GM12878 (cell line): Measurements from ENCODE around the gene CXXC1. TPM values are rescaled to one million over a fixed set of nuclear protein-coding genes. Genes with fewer than 3 reads are reported as not detected.

Experiments used
- ATAC-seq: fragments of 200-7000 bp; cut with Tn5 transposase; 3 replicates; pipeline ENCODE4 v1.9.1; 2020; ENCODE audit warnings: mild to moderate bottlenecking, moderate library complexity
- BruUV-seq: library from RNA; stranded (reverse); fragments of 400-500 nt; replicated peaks from 2 replicates; lab custom pipeline; 2021; lab: Mats Ljungman, UMichigan
- CTCF ChIA-PET: fragments of 300-600 bp; sonication (Branson Sonifier 250); formaldehyde crosslinking; extraction: SDS; loops from one replicate; lab custom pipeline; 2021; ENCODE audit warnings: inconsistent platforms; lab: Yijun Ruan, JAX
- POLR2A ChIA-PET: fragments of 350-600 bp; formaldehyde crosslinking; extraction: SDS; loops from one replicate; lab custom pipeline; 2021; ENCODE audit warnings: inconsistent platforms; lab: Charles Lee
- RAD21 ChIA-PET: fragments of 300-600 bp; sonication (Branson Sonifier 250); formaldehyde crosslinking; loops from one replicate; lab custom pipeline; 2023; ENCODE audit warnings: antibody characterized with exemption; ENCODE audit not compliant: unreplicated experiment; lab: Charles Lee
- SMC1A ChIA-PET: fragments of 300-600 bp; sonication (Branson Sonifier 250); formaldehyde crosslinking; loops from one replicate; lab custom pipeline; 2023; ENCODE audit not compliant: unreplicated experiment, uncharacterized antibody; lab: Charles Lee
- DNase-seq: peaks from one replicate; pipeline ENCODE4 v3.0.0-alpha.2; 2011; ENCODE audit warnings: low read depth, low spot score
- FAIRE-seq: peaks from 3 replicates; lab custom pipeline; 2011; peaks lifted over from hg19 to GRCh38; lab: Jason Lieb, UNC
- H2AFZ ChIP-seq: 2 replicates; pipeline ENCODE4 v1.6.0; 2011; ENCODE audit warnings: low read depth, low read length, control low read depth; ENCODE audit not compliant: control insufficient read depth
- H3K27ac ChIP-seq: 2 replicates; pipeline ENCODE4 v1.5.1; 2011; ENCODE audit warnings: control low read depth; ENCODE audit not compliant: control insufficient read depth, insufficient read depth
- H3K27me3 ChIP-seq, 2 experiments: replicated peaks in 1 of 2; 2 replicates each; pipeline versions ENCODE4 v1.6.0 to v1.6.1; 2011; ENCODE audit warnings: low read length in 1 of 2; ENCODE audit not compliant: control insufficient read depth in 2 of 2, insufficient read depth in 2 of 2
- H3K36me3 ChIP-seq, 2 experiments: 2 replicates each; pipeline ENCODE4 v1.5.1; 2011; ENCODE audit warnings: low read length in 1 of 2; ENCODE audit not compliant: control insufficient read depth in 2 of 2, insufficient read depth in 2 of 2
- H3K4me1 ChIP-seq: 2 replicates; pipeline ENCODE4 v1.6.1; 2011; ENCODE audit warnings: mild to moderate bottlenecking, low read length, moderate library complexity, mixed read lengths; ENCODE audit not compliant: control insufficient read depth, insufficient read depth
- H3K4me2 ChIP-seq: 2 replicates; pipeline ENCODE4 v1.6.0; 2011; ENCODE audit warnings: control low read depth; ENCODE audit not compliant: control insufficient read depth, insufficient read depth
- H3K4me3 ChIP-seq: fragments of 200-600 bp; sonication (generic); 2 replicates; pipeline ENCODE4 v1.5.1; 2016
- H3K79me2 ChIP-seq: 2 replicates; pipeline ENCODE4 v1.6.0; 2011; ENCODE audit warnings: low read length; ENCODE audit not compliant: control insufficient read depth, insufficient read depth
- H3K9ac ChIP-seq: 2 replicates; pipeline ENCODE4 v1.8.0; 2011; ENCODE audit warnings: low read length, control low read depth, mixed read lengths; ENCODE audit not compliant: control insufficient read depth, insufficient read depth
- H3K9me3 ChIP-seq: replicated peaks from 3 replicates; pipeline ENCODE4 v1.5.1; 2011; ENCODE audit warnings: mild to moderate bottlenecking, low read length; ENCODE audit not compliant: control insufficient read depth, insufficient read depth
- H4K20me1 ChIP-seq: 2 replicates; pipeline ENCODE4 v1.6.0; 2011; ENCODE audit not compliant: control insufficient read depth, insufficient read depth
- CBX3 ChIP-seq: fragments of 200-600 bp; sonication (generic); IDR thresholded peaks from 2 replicates; pipeline ENCODE4 v1.6.1; 2016; ENCODE audit warnings: low read depth, borderline replicate concordance
- CHD1 ChIP-seq: IDR thresholded peaks from 2 replicates; pipeline ENCODE4 v1.6.1; 2012; ENCODE audit warnings: low read depth, low read length, improper control_type of control experiment
- CHD2 ChIP-seq: IDR thresholded peaks from 2 replicates; pipeline ENCODE4 v1.6.1; 2011; ENCODE audit warnings: low read depth, low read length, improper control_type of control experiment, borderline replicate concordance
- CREM ChIP-seq: IDR thresholded peaks from 2 replicates; pipeline ENCODE4 v1.6.1; 2014; ENCODE audit warnings: antibody characterized with exemption, low read depth
- EP300 ChIP-seq, 2 experiments: fragments of 150-350 bp in 1 of 2; IDR thresholded peaks; 2 replicates each; pipeline ENCODE4 v1.6.1; 2011 to 2012; ENCODE audit warnings: low read depth in 2 of 2, low read length in 2 of 2, borderline replicate concordance in 1 of 2, improper control_type of control experiment in 1 of 2, inconsistent platforms in 1 of 2; ENCODE audit not compliant: control insufficient read depth in 1 of 2
- GABPA ChIP-seq: IDR thresholded peaks from 2 replicates; pipeline ENCODE4 v1.6.1; 2014; ENCODE audit warnings: antibody characterized with exemption, low read depth, mild to moderate bottlenecking, inconsistent platforms
- GATAD2B ChIP-seq: fragments of 450-650 bp; conservative IDR thresholded peaks from 2 replicates; pipeline ENCODE4 v1.6.1; 2017; ENCODE audit warnings: low read depth, mild to moderate bottlenecking, moderate library complexity
- NFIC ChIP-seq: IDR thresholded peaks from 2 replicates; pipeline ENCODE4 v1.6.1; 2012; ENCODE audit warnings: low read depth, mild to moderate bottlenecking, inconsistent platforms, low read length, moderate library complexity
- NRF1 ChIP-seq: conservative IDR thresholded peaks from 2 replicates; pipeline ENCODE4 v1.6.1; 2011; ENCODE audit warnings: mild to moderate bottlenecking, low read depth, low read length, improper control_type of control experiment
- RAD21 ChIP-seq: IDR thresholded peaks from 2 replicates; pipeline ENCODE4 v1.6.1; 2011; ENCODE audit warnings: mild to moderate bottlenecking, low read depth, low read length, moderate library complexity; ENCODE audit not compliant: insufficient read depth
- RUNX3 ChIP-seq: IDR thresholded peaks from 2 replicates; pipeline ENCODE4 v1.6.1; 2012; ENCODE audit warnings: low read length, inconsistent platforms
- SMC3 ChIP-seq: IDR thresholded peaks from 2 replicates; pipeline ENCODE4 v1.6.1; 2011; ENCODE audit warnings: low read length, improper control_type of control experiment, borderline replicate concordance
- TCF12 ChIP-seq: IDR thresholded peaks from 2 replicates; pipeline ENCODE4 v1.6.1; 2011; ENCODE audit warnings: low read depth, mild to moderate bottlenecking, low read length
- YY1 ChIP-seq: IDR thresholded peaks from 2 replicates; pipeline ENCODE4 v1.6.1; 2011; ENCODE audit warnings: low read depth, mild to moderate bottlenecking, low read length
- WGBS: methylation state at CpG from one replicate; pipeline ENCODE4 v1.1.6; 2016; ENCODE audit warnings: low lambda C conversion rate; ENCODE audit not compliant: insufficient replicate concordance, insufficient coverage; ENCODE audit errors: missing lambda C conversion rate; 5-methylcytosine and 5-hydroxymethylcytosine counted together
- in situ Hi-C: fragments of 300-500 bp; cut with MboI; formaldehyde crosslinking; loops from 9 replicates; pipeline ENCODE4 v1.14.3; 2018; ENCODE audit warnings: mixed read lengths
- intact Hi-C: fragments of 100-400 bp; cut with micrococcal nuclease; formaldehyde crosslinking; loops from one replicate; pipeline ENCODE4 v1.14.2; 2022; ENCODE audit not compliant: unreplicated experiment
- polyA plus RNA-seq, 11 experiments: library from polyadenylated mRNA; depleted of rRNA in 4 of 11; unstranded in 6 of 11; stranded (reverse) in 5 of 11; fragments of >200 nt; fragmentation: Nextera tagmentation in 4 of 11; fragmentation: Illumina TruSeq in 1 of 11; extraction: Ambion mirVana in 4 of 11; extraction: Trizol in 1 of 11; gene quantifications; 1 replicate in 1 of 11; 2 replicates in 10 of 11; pipeline versions ENCODE4 v1.2.1 to v1.2.3, GENCODE V29; 2011 to 2016; ENCODE audit warnings: inconsistent platforms in 2 of 11, missing spikeins in 2 of 11, low read depth in 1 of 11
- total RNA-seq, 4 experiments: library from RNA; depleted of rRNA in 3 of 4; stranded (reverse); fragments of >200 nt in 3 of 4; fragmentation: Illumina TruSeq in 1 of 4; extraction: Trizol in 1 of 4; gene quantifications; 2 replicates each; pipeline versions ENCODE4 v1.2.1 to v1.2.3, GENCODE V29; 2013 to 2021
- TF ChIP-seq, protein P1 (sequence below): fragments of 450-650 bp; IDR thresholded peaks from 2 replicates; pipeline ENCODE4 v1.6.1; 2017; ENCODE audit warnings: borderline replicate concordance
- TF ChIP-seq, protein P2 (sequence below): fragments of 450-650 bp; IDR thresholded peaks from 2 replicates; pipeline ENCODE4 v1.6.1; 2017; ENCODE audit warnings: mild to moderate bottlenecking
- TF ChIP-seq, protein P3 (sequence below): IDR thresholded peaks from 2 replicates; pipeline ENCODE4 v1.6.1; 2012; ENCODE audit warnings: low read depth, low read length, improper control_type of control experiment

CXXC1 gene
- total and polyA plus RNA-seq, 10 of the 15 experiments (the other 5 are each of a cell fraction or from before 2014, with no cell fraction given), result 9.2 to 180 (median 93.8) TPM

DNA sequence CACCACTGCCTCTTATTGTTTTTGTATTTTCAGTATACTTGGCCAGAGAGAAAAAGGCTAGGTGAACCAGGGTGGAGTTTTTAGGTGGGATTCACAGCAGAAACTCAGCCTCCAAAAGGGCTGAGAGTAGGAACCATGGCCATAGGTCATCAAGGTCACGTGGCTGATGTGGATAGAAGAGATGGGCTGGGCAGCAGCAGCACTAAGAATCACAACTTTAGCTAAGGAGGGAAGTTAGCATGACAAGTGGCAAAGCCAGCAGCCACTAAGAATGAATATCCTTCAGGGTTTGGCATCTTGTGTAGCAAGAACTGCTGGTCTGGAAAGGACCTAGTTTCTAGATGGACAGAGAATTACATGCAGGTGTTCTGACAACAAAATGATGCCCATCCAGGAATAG lies 44.2 kb upstream of the CXXC1 start:
- no peaks in the 10 kb centered on the region for H3K79me2 ChIP-seq
- WGBS, result 31% methylated on average over 1 of the region's 1 CpG
- peaks cover 31% of the 10 kb centered on the region for H3K4me1 ChIP-seq
- ChIA-PET POLR2A (interaction anchor here (1.1 kb wide), 1 partner anchor 23 kb away, joined by 3 read pairs; no protein-coding TSS in a partner anchor), CTCF (interaction anchor here (2.6 kb wide), 2 partner anchors 11 to 25 kb away, joined by 13 to 22 read pairs; no protein-coding TSS in a partner anchor), RAD21 (no interaction called here), SMC1A (interaction anchor here (0.7 to 3.9 kb wide), 5 partner anchors 9 to 24 kb away, joined by 3 to 25 read pairs (median 14); no protein-coding TSS in a partner anchor)
- in situ Hi-C loops, result no loop called here
- peaks cover 10% of the 10 kb centered on the region; the same call in 2 of the 3 replicates for H3K9me3 ChIP-seq
- intact Hi-C loops, result no loop called here
- no peaks in the 10 kb centered on the region for H3K27me3 ChIP-seq
- BruUV-seq, result no TSS peak
- H3K4me3 ChIP-seq, result no peak overlapping the region
- H3K4me2 ChIP-seq, result no peak overlapping the region
- H4K20me1 ChIP-seq, result no peaks in the 10 kb centered on the region
- H3K27ac ChIP-seq, result no peak overlapping the region
- no peak overlapping the region for H3K9ac ChIP-seq
- no peak for DNase-seq
- no peak for ATAC-seq
- H2AFZ ChIP-seq, result no peak overlapping the region
- no peaks in the 10 kb centered on the region for H3K36me3 ChIP-seq
- no peak for FAIRE-seq
- no peak for TF ChIP-seq EP300 (IDR thresholded peaks at IDR 0.05; ENCODE audit: borderline replicate concordance in 1 of 2, control insufficient read depth in 1 of 2, low read depth in 2 of 2, low read length in 2 of 2)
- no peak for TF ChIP-seq NRF1
- no peak for TF ChIP-seq YY1
- TF ChIP-seq NFIC, result no peak
- no peak for TF ChIP-seq RAD21
- no peak for TF ChIP-seq TCF12
- TF ChIP-seq CREM, result no peak
- no peak for TF ChIP-seq SMC3
- TF ChIP-seq CHD1, result no peak
- TF ChIP-seq, protein P1, sequence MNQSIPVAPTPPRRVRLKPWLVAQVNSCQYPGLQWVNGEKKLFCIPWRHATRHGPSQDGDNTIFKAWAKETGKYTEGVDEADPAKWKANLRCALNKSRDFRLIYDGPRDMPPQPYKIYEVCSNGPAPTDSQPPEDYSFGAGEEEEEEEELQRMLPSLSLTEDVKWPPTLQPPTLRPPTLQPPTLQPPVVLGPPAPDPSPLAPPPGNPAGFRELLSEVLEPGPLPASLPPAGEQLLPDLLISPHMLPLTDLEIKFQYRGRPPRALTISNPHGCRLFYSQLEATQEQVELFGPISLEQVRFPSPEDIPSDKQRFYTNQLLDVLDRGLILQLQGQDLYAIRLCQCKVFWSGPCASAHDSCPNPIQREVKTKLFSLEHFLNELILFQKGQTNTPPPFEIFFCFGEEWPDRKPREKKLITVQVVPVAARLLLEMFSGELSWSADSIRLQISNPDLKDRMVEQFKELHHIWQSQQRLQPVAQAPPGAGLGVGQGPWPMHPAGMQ, result no peak
- no peak for TF ChIP-seq RUNX3
- no peak for TF ChIP-seq GATAD2B
- no peak for TF ChIP-seq CHD2
- TF ChIP-seq, protein P2, sequence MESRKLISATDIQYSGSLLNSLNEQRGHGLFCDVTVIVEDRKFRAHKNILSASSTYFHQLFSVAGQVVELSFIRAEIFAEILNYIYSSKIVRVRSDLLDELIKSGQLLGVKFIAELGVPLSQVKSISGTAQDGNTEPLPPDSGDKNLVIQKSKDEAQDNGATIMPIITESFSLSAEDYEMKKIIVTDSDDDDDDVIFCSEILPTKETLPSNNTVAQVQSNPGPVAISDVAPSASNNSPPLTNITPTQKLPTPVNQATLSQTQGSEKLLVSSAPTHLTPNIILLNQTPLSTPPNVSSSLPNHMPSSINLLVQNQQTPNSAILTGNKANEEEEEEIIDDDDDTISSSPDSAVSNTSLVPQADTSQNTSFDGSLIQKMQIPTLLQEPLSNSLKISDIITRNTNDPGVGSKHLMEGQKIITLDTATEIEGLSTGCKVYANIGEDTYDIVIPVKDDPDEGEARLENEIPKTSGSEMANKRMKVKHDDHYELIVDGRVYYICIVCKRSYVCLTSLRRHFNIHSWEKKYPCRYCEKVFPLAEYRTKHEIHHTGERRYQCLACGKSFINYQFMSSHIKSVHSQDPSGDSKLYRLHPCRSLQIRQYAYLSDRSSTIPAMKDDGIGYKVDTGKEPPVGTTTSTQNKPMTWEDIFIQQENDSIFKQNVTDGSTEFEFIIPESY, result no peak
- no peak for TF ChIP-seq GABPA
- TF ChIP-seq, protein P3, sequence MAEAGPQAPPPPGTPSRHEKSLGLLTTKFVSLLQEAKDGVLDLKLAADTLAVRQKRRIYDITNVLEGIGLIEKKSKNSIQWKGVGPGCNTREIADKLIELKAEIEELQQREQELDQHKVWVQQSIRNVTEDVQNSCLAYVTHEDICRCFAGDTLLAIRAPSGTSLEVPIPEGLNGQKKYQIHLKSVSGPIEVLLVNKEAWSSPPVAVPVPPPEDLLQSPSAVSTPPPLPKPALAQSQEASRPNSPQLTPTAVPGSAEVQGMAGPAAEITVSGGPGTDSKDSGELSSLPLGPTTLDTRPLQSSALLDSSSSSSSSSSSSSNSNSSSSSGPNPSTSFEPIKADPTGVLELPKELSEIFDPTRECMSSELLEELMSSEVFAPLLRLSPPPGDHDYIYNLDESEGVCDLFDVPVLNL, result no peak
- no peak for TF ChIP-seq CBX3
